SH-SY5Y (cell line): Measurements from ENCODE around the gene OR9I1.

ENCODE experiments used
- GATA2 ChIP-seq: IDR thresholded peaks from 2 replicates; pipeline ENCODE4 v1.6.1; 2011; ENCODE audit warnings: mild to moderate bottlenecking, low read depth, low read length
- GATA3 ChIP-seq: IDR thresholded peaks from 2 replicates; pipeline ENCODE4 v1.6.1; 2011; ENCODE audit warnings: low read depth, mild to moderate bottlenecking, low read length, moderate library complexity

GRCh38 chr11:58135171-58135570, 9.8 kb upstream of the OR9I1 start:
- no peak for TF ChIP-seq GATA2
- no peak for TF ChIP-seq GATA3
